ENCODE data around the gene ARSA. TPM values are rescaled to one million over a fixed set of nuclear protein-coding genes. Genes with fewer than 3 reads are reported as not detected.

Gene ARSA
- total RNA-seq, 4 donors from 2014 or later: 8.8 to 17.8 (median 10.2) TPM

GRCh38 chr22:50575426-50575941, 52.5 kb downstream of the ARSA start:
- Histone ChIP-seq H3K4me3 (no peak overlapping the region), H3K4me1 (peaks cover 10 to 33% of the 10 kb centered on the region in 2 donors), H3K27me3 (no peaks in the 10 kb centered on the region), H3K27ac (peak overlapping the region in 1 of 4 donors; percentile 96), H3K9me3 (no peaks in the 10 kb centered on the region), H3K36me3 (peaks cover 0 to 49% of the 10 kb centered on the region in 2 donors)
- TF ChIP-seq POLR2A (IDR thresholded peaks at IDR 0.05): no peak
- intact Hi-C loops (cut with DNase I; ENCODE audit: low total_unique reads): no loop called here
- DNase-seq: no peak
- ATAC-seq: no peak
- in situ Hi-C loops (cut with MboI; ENCODE audit: low sequenced_read_pairs in 4 of 4): no loop called here

Other genes starting within 250 kb of the ARSA start
- gene SBF1, start 153.1 kb downstream of the ARSA start, total RNA-seq: 100 to 1,000 TPM in 3 of 4 donors, 10 to 100 TPM in 1; 50.5 to 116 (median 107) TPM
- under 1 TPM in 1 of 4 donors, not detected in 3; 0.53 TPM for gene ADM2, start 146.6 kb downstream of the ARSA start, total RNA-seq
- gene MIOX, start 141.3 kb downstream of the ARSA start, total RNA-seq: not detected
- gene LMF2, start 120.5 kb downstream of the ARSA start, total RNA-seq: 10 to 100 TPM; 19.7 to 39.4 (median 26.9) TPM
- 10 to 100 TPM; 19.0 to 29.3 (median 23.4) TPM for gene NCAPH2, start 119.9 kb downstream of the ARSA start, total RNA-seq
- gene SCO2, start 102.6 kb downstream of the ARSA start, total RNA-seq: 1 to 10 TPM in 2 of 4 donors, not detected in 2; 1.0 to 2.3 TPM
- 10 to 100 TPM in 3 of 4 donors, 1 to 10 TPM in 1; 8.8 to 15.8 (median 11.8) TPM for gene TYMP, start 98.1 kb downstream of the ARSA start, total RNA-seq
- not detected for gene KLHDC7B, start 82.3 kb downstream of the ARSA start, total RNA-seq
- not detected for gene SYCE3, start 65.2 kb downstream of the ARSA start, total RNA-seq
- gene CPT1B, start 49.7 kb downstream of the ARSA start, total RNA-seq: 100 to 1,000 TPM in 1 of 4 donors, 10 to 100 TPM in 3; 53.4 to 134 (median 63.7) TPM
- 10 to 100 TPM; 10.8 to 39.7 (median 24.4) TPM for gene CHKB, start 45.3 kb downstream of the ARSA start, total RNA-seq
- gene MAPK8IP2, start 27.4 kb downstream of the ARSA start, total RNA-seq: under 1 TPM; 0.39 to 0.85 (median 0.47) TPM
- 1 to 10 TPM; 3.8 to 9.8 (median 5.1) TPM for gene SHANK3, start 44.7 kb upstream of the ARSA start, total RNA-seq
- gene ACR, start 110.1 kb upstream of the ARSA start, total RNA-seq: not detected
- 1 to 10 TPM; 1.0 to 8.2 (median 1.7) TPM for gene RABL2B, start 155.5 kb upstream of the ARSA start, total RNA-seq